Midbrain (tissue), 1 donor: Measurements from ENCODE around the gene XIRP1.
"Not testable (repeated sequence)": the region's sequence is repeated elsewhere in the genome, so short reads cannot be mapped to it uniquely, and the experiment has no call there.

Experiments
- DNase-seq: peaks from one replicate; lab custom pipeline; 2025; lab: John Stamatoyannopoulos, UW

The XIRP1 gene, protein sequence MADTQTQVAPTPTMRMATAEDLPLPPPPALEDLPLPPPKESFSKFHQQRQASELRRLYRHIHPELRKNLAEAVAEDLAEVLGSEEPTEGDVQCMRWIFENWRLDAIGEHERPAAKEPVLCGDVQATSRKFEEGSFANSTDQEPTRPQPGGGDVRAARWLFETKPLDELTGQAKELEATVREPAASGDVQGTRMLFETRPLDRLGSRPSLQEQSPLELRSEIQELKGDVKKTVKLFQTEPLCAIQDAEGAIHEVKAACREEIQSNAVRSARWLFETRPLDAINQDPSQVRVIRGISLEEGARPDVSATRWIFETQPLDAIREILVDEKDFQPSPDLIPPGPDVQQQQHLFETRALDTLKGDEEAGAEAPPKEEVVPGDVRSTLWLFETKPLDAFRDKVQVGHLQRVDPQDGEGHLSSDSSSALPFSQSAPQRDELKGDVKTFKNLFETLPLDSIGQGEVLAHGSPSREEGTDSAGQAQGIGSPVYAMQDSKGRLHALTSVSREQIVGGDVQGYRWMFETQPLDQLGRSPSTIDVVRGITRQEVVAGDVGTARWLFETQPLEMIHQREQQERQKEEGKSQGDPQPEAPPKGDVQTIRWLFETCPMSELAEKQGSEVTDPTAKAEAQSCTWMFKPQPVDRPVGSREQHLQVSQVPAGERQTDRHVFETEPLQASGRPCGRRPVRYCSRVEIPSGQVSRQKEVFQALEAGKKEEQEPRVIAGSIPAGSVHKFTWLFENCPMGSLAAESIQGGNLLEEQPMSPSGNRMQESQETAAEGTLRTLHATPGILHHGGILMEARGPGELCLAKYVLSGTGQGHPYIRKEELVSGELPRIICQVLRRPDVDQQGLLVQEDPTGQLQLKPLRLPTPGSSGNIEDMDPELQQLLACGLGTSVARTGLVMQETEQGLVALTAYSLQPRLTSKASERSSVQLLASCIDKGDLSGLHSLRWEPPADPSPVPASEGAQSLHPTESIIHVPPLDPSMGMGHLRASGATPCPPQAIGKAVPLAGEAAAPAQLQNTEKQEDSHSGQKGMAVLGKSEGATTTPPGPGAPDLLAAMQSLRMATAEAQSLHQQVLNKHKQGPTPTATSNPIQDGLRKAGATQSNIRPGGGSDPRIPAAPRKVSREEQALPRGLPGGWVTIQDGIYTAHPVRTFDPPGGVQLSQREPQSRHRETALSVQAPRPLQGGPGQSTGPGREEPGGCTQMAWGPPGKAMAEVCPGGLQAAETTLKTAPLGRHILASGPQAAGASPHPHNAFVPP (N-terminal part only)

GRCh38 chr3:39192490-39193092 is at the start of gene XIRP1:
Gene XIRP1, minus strand, starts transcription at chr3:39192595. Its CDS starts 3,150 bp downstream, at chr3:39189445.
- DNase-seq: no peak

DNA sequence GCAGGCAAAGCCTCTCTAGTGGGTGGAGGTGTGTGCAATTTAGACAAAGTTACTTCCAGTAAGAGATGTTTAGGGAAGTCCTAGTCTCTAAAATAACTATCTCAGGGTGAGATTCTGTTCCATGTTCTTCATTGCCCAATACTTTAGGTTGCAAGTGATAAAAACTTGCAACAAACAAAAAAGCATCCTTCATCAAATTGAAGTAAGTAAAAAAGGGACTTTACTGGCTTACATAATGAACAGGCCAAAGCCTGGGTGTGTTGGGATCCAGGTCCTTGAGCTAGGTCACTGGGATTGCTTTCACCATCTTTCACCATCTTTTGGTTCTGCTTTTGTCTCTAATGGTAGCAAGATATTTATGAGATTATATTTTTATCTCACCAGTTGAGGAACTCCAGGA is 49.2 kb upstream of the XIRP1 start:
- no peak for DNase-seq

DNA sequence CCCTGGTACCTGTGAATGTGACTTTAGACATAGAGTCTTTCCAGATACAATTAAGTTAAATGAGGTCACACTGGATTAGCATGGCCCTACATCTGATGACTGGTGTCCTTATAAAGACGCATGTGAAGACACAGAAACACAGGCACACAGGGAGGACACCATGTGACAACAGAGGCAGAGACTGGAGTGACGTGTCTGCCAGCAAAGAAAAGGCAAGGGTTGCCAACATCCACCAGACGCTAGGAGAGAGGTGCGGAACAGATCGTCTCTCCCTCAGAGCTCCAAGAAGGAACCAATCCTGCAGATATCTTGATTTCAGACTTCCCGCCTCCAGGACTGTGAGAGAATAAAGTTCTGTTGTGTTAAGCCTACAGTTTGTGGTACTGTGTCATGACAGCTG is 44.6 kb upstream of the XIRP1 start:
- DNase-seq: no peak

DNA sequence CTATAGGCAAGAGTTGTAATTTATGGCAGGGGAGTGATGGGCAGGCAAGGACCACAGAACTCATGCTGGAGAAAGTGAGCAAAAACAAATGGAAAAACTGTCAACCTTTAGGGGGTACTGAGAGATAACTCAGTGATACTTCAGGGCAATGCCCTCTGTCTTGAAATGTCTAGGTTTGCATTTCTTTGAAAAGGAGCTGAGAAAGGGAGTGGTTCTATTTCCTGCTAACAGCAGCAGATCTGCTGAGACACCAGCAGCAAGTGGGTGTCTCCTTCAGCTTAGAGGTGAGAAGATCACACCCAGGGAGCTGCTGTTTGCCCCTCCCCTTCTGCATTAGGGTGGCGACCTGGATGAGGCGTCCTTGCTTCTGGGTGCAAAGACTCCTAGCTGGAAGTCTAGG is 42.3 kb upstream of the XIRP1 start:
- DNase-seq: no peak

- DNase-seq: no peak
Measured at GRCh38 chr3:39232859-39233258, 40.5 kb upstream of the XIRP1 start.

DNA sequence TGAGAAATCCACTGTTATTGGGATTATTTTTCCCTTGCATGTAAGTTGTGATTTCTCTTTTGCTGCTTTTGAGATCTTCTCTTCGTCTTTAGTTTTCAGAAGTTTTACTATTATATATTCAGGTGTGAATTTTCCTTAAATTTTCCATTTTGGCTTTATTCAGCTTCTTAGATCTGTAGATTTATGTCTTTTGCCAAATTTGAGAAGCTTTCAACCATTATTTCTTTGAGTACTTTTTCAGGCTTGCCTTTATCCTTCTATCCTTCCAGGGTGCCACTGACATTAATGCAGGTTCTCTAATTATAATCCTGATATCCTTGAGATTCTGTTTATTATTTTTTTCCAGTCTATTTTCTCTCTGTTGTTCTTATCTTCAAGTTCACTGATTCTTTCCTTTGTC is 38.1 kb upstream of the XIRP1 start:
- DNase-seq: no peak

GRCh38 chr3:39228496-39228895 is 36.1 kb upstream of the XIRP1 start:
- DNase-seq: no peak

DNA sequence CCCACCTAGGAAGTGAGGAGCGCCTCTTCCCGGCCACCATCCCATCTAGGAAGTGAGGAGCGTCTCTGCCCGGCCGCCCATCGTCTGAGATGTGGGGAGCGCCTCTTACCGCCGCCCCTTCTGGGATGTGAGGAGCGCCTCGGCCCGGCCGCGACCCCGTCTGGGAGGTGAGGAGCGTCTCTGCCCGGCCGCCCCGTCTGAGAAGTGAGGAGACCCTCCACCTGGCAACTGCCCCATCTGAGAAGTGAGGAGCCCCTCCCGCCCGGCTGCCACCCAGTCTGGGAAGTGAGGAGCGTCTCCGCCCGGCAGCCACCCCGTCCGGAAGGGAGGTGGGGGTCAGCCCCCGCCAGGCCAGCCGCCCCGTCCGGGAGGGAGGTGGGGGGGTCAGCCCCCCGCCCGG is 35.2 kb upstream of the XIRP1 start:
- DNase-seq: not testable (repeated sequence)

DNA sequence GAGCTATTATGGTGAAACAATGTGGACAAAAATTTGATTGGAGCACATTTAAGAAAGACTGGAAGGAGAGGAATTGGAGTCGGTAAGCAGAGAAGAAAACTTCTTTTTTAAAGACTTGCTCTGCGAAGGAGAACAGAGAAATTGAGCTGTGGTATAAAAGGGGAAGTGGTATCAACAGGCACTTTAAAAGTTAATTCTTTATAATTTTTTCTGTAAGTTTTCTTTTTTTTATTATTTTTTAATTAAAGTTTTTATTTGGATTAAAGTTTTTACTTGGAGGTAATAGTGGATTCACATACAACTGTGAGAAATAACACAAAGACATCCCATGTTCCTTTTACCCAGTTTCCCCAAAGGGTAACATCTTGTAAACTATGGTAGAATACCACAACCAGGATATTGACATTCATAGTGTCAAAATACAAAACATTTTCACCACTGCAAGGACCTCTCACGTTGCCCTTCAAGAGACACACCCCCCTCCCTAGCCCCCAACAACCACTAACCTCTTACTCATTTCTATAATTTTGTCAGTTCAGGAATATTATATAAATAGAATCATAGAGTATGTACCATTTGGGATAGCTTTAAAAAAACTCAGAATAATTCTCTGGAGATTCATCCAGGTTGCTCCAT is 33.8 kb upstream of the XIRP1 start:
- DNase-seq: no peak

DNA sequence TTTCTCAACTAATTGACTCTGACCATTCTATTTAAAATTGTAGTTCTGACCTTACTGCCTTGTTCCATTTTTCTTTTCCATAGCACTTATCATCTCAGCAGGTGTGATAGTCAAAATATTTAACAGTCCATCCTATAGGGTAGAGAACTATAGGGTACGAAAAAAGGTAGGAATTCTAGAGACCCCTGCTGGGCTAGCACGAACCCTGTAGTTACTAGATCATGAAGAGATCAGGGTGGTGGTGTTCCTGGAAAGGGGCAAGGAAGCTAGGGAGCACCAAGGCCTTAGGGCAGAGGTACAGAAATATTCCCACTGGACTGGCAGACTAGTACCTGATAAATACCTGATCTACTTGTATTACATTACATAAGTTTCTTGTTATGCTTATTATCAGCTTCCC is 31.9 kb upstream of the XIRP1 start:
- DNase-seq: no peak

DNA sequence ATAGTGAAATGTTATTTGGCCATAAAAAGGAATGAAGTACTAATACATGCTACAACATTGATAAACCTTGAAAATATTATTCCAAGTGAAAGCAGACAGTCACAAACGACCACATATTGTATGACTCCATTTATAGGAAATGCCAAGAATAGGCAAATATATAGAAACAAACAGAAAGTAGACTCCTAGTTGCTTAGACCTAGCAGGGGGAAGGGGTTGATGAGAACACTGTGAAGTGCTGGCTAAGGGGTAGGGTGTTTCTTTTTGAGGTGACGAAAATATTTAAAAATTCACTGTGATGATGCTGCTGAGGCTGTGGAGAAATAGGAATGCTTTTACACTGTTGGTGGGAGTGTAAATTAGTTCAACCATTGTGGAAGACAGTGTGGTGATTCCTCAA is 30.5 kb upstream of the XIRP1 start:
- DNase-seq: no peak

DNA sequence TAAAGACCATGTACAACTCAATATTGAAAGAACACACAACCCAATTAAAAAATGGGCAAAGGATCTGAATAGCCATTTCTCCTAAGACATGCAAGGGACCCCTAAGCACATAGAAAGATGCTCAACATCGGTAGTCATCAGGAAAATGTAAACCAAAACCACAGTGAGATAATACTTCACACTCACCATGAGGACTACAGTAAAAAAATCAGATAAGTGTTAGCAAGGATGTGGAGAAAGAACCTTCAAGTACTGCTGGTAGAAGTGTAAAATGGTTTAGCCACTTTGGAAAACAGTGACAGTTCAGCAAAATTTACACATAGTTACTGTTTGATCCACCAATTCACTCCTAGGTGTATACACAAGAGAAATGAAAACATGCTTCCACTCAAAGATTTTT is 30.1 kb upstream of the XIRP1 start:
- DNase-seq: no peak

GRCh38 chr3:39221141-39221530 is 28.7 kb upstream of the XIRP1 start:
- no peak for DNase-seq

GRCh38 chr3:39220407-39221140 is 28.2 kb upstream of the XIRP1 start:
- peak; percentile 54 for DNase-seq

GRCh38 chr3:39219702-39220101 is 27.3 kb upstream of the XIRP1 start:
- no peak for DNase-seq

DNA sequence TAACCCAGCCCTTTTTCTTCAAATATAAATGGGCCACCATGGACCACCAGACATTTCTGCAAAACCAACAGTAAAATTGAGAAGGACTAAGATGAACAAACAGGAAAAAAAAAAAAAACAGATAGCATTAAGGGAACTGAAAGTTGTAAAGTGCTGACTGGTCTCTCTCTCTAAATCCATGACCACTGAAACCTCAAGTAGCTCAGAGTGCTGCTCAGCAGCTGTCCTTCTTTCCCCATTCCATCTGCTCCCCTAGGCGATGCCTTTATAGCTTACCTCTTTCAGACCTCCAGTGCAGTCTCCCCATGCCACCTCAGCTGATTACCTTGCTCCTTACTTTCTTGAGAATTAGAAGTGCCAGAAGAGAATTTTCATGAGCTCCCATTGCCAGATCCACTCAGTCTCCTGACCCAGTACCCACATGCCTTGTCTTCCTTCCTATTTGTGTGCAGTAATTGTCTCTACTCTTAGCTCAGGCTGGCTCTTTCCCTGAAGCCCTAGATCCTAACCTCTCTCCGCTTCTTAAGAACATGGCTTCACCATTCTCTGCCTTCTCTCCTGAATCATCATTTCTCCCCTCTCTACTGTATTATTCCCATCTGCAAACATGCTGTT is 23.9 kb upstream of the XIRP1 start:
- DNase-seq: no peak

GRCh38 chr3:39213613-39214012 is 21.2 kb upstream of the XIRP1 start:
- no peak for DNase-seq

GRCh38 chr3:39212665-39213064 is 20.3 kb upstream of the XIRP1 start:
- no peak for DNase-seq

DNA sequence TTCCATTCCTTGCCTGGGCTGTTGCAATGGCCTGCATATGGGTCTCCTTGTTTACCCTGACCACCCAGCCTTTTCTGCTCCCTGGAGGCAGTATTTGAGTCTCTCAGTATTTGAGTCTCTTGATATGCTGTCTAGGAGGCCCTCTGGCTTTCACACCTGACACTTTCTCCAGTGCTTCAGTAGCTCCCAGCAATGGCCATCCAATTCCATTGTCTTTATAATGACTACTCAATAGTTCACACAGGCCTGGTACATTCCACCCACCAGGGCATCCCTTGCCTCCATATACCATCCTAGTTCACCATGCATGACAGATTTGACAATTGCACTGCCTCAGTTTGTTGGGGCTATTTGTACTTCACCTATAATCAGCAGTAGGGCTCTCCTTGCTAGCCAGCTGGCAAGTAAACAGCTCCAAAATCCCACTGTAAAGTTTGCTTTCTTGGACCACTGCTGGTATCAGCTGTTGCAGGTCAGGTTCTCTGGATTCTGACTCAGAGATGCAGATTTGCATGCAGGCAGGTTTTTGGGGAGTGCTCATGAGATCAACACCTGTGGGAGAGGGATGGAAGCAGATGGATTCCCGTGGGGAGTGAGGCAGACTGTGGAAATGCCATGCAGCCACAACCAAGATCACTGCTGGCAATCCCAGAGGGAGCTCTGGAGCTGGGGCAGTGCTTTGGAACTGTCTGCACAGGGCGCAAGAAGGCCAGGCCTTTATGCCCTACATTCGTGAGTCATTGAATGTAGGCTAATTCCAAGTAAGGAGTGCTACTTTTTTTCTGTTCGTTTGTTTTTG is 19.1 kb upstream of the XIRP1 start:
- DNase-seq: no peak
